AG04449 (cell line): ENCODE data around the gene KCNH5.

Experiments
- CTCF ChIA-PET: fragments of 350-600 bp; formaldehyde crosslinking; extraction: SDS; loops from one replicate; lab custom pipeline; 2021; ENCODE audit warnings: antibody characterized with exemption; lab: Yijun Ruan, JAX
- POLR2A ChIA-PET: fragments of 400-600, 350-600 bp; formaldehyde crosslinking; extraction: SDS; loops from one replicate; lab custom pipeline; 2020; ENCODE audit warnings: antibody characterized with exemption, inconsistent platforms; lab: Yijun Ruan, JAX
- DNase-seq: peaks from one replicate; pipeline ENCODE4 v3.0.0-alpha.2; 2010; ENCODE audit warnings: low read depth, low spot score
- H3K4me3 ChIP-seq: 2 replicates; pipeline ENCODE4 v1.5.1; 2011; ENCODE audit warnings: low read depth, mild to moderate bottlenecking, control low read depth, low read length
- TF ChIP-seq, protein P1 (sequence below): IDR thresholded peaks from one replicate; pipeline ENCODE4 v1.5.1; 2011; ENCODE audit warnings: mild to moderate bottlenecking, moderate library complexity, low read length, control low read depth, inconsistent platforms; ENCODE audit not compliant: insufficient read depth; ENCODE audit errors: missing control alignments

The KCNH5 gene

DNA sequence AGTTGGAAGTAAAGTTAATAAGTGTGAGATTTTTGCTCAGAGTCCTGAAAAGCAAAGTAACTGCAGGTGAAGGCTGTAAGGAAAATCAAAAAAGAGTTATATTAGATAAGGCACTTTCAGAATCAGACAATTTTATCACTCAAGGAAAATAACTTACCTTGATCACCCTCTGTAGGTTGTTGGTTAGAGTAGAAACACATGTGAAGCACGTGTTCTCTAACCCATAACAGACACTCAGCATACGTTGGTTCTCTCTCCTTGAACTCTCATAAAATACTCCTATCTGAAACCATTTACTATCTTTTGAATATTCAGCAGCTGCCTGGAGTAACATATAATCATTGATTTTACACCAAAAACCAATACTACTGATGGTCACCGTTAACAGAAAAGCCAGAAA is 335.5 kb downstream of the KCNH5 start:
- ChIA-PET CTCF (no interaction called here), POLR2A (no interaction called here)
- no peak overlapping the region for H3K4me3 ChIP-seq
- TF ChIP-seq, protein P1, sequence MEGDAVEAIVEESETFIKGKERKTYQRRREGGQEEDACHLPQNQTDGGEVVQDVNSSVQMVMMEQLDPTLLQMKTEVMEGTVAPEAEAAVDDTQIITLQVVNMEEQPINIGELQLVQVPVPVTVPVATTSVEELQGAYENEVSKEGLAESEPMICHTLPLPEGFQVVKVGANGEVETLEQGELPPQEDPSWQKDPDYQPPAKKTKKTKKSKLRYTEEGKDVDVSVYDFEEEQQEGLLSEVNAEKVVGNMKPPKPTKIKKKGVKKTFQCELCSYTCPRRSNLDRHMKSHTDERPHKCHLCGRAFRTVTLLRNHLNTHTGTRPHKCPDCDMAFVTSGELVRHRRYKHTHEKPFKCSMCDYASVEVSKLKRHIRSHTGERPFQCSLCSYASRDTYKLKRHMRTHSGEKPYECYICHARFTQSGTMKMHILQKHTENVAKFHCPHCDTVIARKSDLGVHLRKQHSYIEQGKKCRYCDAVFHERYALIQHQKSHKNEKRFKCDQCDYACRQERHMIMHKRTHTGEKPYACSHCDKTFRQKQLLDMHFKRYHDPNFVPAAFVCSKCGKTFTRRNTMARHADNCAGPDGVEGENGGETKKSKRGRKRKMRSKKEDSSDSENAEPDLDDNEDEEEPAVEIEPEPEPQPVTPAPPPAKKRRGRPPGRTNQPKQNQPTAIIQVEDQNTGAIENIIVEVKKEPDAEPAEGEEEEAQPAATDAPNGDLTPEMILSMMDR, result no peak
- DNase-seq, result no peak

DNA sequence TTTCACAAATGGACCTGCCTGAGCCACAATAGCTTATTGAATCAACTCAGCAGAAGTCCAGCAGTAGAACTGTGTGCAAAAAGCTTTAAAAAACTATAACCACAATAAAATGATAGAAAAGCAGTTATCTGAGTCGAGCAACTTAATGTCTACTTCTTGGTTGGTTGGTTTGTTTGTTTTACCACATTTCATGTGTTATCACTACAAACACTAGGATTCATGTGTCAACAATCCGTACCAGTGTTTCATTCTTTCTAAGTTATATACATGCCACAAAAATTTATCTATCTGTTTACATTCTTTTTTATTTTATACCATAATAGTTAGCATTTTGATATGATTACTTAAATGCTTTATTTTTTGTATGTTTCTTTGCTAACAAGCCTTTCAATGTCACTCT is 339.0 kb downstream of the KCNH5 start:
- no peak for DNase-seq
- ChIA-PET CTCF (no interaction called here), POLR2A (no interaction called here)
- TF ChIP-seq, protein P1, result no peak
- no peak overlapping the region for H3K4me3 ChIP-seq

DNA sequence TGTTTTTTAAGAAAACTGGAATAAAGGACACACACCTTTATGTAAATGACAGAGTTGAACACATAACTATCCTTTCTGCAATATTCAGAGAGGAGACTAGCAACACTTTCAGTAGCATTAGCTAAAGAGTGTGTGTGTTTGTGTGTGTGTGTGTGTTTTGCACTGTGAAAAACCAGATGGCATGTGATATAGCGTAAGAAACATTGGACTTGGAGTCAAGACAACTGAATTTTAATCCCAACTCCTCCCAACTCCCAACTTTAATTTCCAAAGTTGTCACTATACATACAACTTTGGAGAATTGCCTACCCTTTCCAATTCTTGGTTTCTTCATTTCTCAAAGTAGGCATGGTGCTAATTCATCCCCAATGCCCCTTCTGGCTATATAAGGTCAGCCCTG is 347.8 kb downstream of the KCNH5 start:
- POLR2A ChIA-PET, result no interaction called here
- H3K4me3 ChIP-seq, result no peak overlapping the region
- DNase-seq, result no peak
- TF ChIP-seq, protein P1, result no peak
- CTCF ChIA-PET, result no interaction called here

DNA sequence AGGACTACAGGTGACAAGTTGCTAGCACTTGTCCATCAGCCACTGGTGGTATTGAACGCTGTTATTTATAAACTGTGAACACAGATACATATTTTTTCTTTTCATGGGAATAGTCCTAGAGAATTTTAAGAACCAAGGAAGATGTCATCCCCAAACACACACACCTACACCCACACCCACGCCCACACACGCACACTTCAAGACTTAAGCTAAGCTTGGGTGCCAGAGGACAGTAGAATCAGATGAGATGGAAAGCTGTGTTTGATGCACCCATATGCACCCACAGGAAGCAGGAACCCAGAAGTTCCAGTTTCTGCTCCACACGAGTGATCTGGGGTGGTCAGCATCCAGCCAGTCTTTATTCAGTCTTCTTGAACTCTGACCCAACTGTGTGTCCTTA is 348.3 kb downstream of the KCNH5 start:
- POLR2A ChIA-PET, result no interaction called here

DNA sequence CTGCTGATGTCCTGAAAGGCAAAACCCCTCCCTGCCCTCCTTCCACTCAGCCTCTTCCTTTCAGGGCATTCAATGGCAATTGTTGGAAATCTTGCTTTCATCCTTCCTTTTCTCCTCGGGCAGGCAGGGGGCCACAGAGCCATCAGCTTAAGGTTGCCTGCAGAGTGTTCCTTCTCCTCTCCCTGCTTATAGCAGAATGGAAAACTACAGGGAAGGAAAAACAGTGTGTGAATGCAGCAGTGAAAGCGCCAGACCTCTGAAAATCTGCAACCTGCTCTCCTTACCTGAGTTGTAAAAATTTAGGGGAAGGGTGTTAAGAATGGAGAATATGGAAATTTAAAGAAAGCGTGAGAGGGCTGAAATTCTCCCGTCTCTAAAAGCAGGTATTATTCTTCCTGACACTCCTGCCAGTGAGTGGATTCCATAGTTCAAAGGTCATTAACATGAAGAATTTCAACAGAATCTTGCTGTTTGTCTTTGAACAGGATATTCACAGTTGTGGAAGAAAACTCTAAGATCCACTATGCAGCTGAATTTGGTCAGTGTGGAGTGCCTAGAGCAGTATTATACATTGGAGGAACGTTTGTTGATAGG is 348.8 kb downstream of the KCNH5 start:
- H3K4me3 ChIP-seq, result no peak overlapping the region
- ChIA-PET POLR2A (no interaction called here), CTCF (no interaction called here)
- TF ChIP-seq, protein P1, result no peak
- DNase-seq, result no peak

More for the DNA sequence above, 348.3 kb downstream of the KCNH5 start:
- H3K4me3 ChIP-seq, result no peak overlapping the region
- CTCF ChIA-PET, result no interaction called here
- no peak for DNase-seq
- TF ChIP-seq, protein P1, result no peak

DNA sequence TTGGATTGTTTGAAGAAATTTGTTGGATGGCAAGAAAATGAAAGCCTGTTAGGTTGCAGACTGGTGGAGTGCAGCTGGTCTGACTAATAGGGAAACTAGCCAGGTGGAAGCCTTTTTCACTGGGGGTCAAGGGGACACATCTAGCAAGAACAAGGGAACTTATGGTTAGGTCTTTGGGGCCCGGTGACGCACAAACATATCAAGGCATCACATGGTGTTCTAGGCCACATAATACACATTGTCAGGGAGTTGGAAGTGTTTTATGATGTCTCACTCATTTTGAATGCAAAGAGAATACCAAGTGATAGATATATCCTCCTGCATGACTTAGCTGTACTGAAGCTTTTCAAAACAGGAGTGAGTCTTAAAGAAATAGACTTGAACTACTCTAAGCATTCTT is 351.2 kb downstream of the KCNH5 start:
- POLR2A ChIA-PET, result no interaction called here
- CTCF ChIA-PET, result no interaction called here
- H3K4me3 ChIP-seq, result no peak overlapping the region
- DNase-seq, result no peak
- TF ChIP-seq, protein P1, result no peak
